GM21576 (cell line): ENCODE results near the gene EN1.

Experiments used
- ATAC-seq: cut with Tn5 transposase; IDR thresholded peaks from one replicate; pipeline ENCODE4 v1.9.1; 2021; ENCODE audit warnings: mild to moderate bottlenecking, moderate library complexity; ENCODE audit not compliant: unreplicated experiment

Gene EN1

GRCh38 chr2:118794546-118794945 is 52.9 kb downstream of the EN1 start:
- ATAC-seq = no peak
